G401 (cell line): ENCODE results near the gene OIT3. TPM values are rescaled to one million over a fixed set of nuclear protein-coding genes. Genes with fewer than 3 reads are reported as not detected.
"Not testable (repeated sequence)": the region's sequence is repeated elsewhere in the genome, so short reads cannot be mapped to it uniquely, and the experiment has no call there.

Experiments used
- DNase-seq: peaks from one replicate; pipeline ENCODE4 v3.0.0-alpha.2; 2015; ENCODE audit warnings: low spot score
- in situ Hi-C: cut with HindIII; loops from 2 replicates; pipeline ENCODE4 v1.10.0; 2016; ENCODE audit warnings: low sequenced_read_pairs, mixed read lengths
- total RNA-seq: library from RNA; depleted of rRNA; stranded (reverse); fragments of >200 nt; shearing (Covaris generic); gene quantifications from 2 replicates; pipeline ENCODE4 v1.2.3, GENCODE V29; 2014

The OIT3 gene
- total RNA-seq, 1 experiment from 2014 or later: not detected

- in situ Hi-C loops: no loop called here
- DNase-seq: no peak
Observed at GRCh38 chr10:72895236-72895850, 1.8 kb downstream of the OIT3 start.

DNA sequence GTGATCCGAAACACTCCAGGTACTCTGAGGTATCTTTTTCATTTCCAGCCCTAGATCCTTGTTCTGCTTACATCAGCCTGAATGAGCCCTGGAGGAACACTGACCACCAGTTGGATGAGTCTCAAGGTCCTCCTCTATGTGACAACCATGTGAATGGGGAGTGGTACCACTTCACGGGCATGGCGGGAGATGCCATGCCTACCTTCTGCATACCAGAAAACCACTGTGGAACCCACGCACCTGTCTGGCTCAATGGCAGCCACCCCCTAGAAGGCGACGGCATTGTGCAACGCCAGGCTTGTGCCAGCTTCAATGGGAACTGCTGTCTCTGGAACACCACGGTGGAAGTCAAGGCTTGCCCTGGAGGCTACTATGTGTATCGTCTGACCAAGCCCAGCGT, 5.1 kb downstream of the OIT3 start:
- no peak for DNase-seq
- in situ Hi-C loops: no loop called here

- in situ Hi-C loops: no loop called here
- DNase-seq: no peak
Observed at GRCh38 chr10:72899545-72899944, 6.0 kb downstream of the OIT3 start.

GRCh38 chr10:72903941-72904446, 10.5 kb downstream of the OIT3 start:
- in situ Hi-C loops, DNase-seq: not testable (repeated sequence)

DNA sequence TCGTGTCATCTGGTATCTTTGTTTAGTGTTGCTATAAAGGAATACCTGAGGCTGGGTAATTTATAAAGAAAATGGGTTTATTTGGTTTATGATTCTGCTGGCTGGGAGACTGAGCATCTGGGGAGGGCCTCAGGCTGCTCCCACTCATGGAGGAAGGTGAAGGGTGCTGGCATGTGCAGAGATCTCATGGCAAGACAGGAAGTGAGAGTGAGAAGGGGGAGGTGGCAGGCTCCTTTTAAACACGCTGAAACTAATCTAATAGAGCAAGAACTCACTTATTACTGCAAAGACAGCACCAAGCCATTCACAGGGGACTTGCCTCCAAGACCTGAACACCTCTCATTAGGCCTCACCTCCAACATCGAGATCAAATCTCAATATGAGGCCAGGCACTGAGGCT, 11.3 kb downstream of the OIT3 start:
- in situ Hi-C loops: no loop called here
- no peak for DNase-seq

DNA sequence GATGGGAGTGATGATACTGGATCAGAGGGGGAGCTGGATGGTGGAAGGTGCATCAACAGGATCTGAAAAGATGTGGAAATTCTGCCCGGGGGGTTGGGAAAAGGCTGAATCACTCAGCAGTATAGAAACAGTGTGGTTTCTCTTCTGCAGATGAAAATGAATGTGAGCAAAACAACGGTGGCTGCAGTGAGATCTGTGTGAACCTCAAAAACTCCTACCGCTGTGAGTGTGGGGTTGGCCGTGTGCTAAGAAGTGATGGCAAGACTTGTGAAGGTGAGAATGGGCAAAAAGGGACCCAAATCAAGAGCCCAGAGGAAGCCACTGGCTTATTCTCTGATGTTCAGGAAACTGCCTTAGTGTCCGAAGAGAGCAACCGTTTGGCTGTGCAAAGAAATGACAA, 12.9 kb downstream of the OIT3 start:
- no peak for DNase-seq
- in situ Hi-C loops: no loop called here

- no peak for DNase-seq
- in situ Hi-C loops: no loop called here
Observed at GRCh38 chr10:72910705-72911104, 17.2 kb downstream of the OIT3 start.

DNA sequence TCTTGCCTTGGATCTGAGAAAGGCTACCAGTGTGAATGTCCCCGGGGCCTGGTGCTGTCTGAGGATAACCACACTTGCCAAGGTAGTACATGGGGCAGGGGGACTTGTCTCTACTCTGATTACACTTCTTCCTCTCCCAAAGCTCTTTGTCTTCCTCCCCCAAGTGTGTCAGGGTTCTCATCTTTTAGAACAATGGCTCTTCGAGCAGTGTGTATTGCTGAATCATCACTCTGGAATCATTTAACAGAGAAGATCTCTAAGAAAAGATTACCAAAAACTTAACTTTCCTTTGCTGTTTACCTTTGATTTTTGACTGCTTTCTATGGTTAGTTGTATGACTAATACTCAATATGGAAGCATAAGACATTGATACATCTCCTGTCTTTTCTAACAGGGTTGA, 18.2 kb downstream of the OIT3 start:
- in situ Hi-C loops: no loop called here

GRCh38 chr10:72912736-72913135, 19.2 kb downstream of the OIT3 start:
- in situ Hi-C loops: no loop called here
- no peak for DNase-seq

More for the DNA sequence above, 18.2 kb downstream of the OIT3 start:
- no peak for DNase-seq

GRCh38 chr10:72913287-72913686, 19.7 kb downstream of the OIT3 start:
- DNase-seq: no peak

GRCh38 chr10:72917201-72917600, 23.7 kb downstream of the OIT3 start:
- DNase-seq, in situ Hi-C loops: not testable (repeated sequence)

More at GRCh38 chr10:72913287-72913686, 19.7 kb downstream of the OIT3 start:
- in situ Hi-C loops: no loop called here

- DNase-seq, in situ Hi-C loops: not testable (repeated sequence)
Observed at GRCh38 chr10:72917803-72918332, 24.3 kb downstream of the OIT3 start.

GRCh38 chr10:72918352-72918751, 24.8 kb downstream of the OIT3 start:
- in situ Hi-C loops: no loop called here
- no peak for DNase-seq

- DNase-seq, in situ Hi-C loops: not testable (repeated sequence)
Observed at GRCh38 chr10:72921147-72921683, 27.7 kb downstream of the OIT3 start.

DNA sequence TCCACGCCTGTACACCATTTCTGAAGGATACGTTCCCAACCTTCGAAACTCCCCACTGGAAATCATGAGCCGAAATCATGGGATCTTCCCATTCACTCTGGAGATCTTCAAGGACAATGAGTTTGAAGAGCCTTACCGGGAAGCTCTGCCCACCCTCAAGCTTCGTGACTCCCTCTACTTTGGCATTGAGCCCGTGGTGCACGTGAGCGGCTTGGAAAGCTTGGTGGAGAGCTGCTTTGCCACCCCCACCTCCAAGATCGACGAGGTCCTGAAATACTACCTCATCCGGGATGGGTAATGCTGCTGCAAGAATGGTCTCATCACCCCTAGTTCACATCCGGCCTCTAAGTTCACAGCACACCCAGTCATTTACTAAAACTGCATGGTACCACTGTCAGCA, 30.8 kb downstream of the OIT3 start:
- in situ Hi-C loops: no loop called here

DNA sequence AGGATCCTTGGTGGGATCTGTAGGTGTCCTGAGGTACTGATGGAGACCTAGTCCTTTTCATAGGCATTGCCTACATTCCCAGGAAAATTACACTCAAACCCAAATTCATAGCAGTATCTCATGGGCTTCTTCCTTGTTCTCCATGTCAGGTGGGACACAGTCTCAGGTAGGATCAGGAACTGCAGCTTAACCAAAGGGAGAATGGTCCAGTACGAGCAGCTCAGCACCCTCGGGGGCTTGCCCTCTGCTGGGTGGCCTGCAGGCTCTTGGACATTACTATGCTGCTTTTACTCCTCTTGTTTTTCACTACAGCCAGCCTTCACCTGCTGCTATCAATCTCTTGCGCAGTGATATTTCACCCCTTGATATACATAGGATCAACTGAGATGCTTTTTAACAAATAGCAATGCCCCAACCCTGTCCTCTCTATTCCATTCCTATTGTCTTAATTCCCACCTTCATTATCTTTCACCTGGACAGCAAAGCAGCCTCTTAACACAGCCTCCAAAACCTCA, 32.5 kb downstream of the OIT3 start:
- no peak for DNase-seq
- in situ Hi-C loops: no loop called here

More for the DNA sequence above, 30.8 kb downstream of the OIT3 start:
- DNase-seq: no peak

DNA sequence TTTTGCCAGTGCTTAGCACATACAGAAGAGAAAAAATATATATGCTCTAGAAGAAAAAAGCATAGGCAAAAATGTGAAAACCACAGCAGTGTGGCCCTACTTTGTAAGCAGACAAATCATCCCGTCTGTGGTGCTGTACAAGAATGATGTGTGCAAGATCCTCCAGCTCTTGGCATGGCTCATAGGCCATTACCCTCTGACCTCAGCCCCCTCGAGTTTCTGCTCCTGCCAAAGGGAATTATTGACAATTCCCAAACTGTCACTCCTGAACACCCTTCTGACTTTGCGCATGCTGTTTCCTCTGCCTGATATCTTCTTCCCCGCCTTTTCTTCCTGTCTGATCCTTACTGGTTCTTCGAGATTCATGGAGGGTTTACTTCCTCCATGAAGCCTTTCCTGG, 33.9 kb downstream of the OIT3 start:
- in situ Hi-C loops: no loop called here
- DNase-seq: no peak

- no peak for DNase-seq
- in situ Hi-C loops: no loop called here
Observed at GRCh38 chr10:72928798-72929197, 35.3 kb downstream of the OIT3 start.

DNA sequence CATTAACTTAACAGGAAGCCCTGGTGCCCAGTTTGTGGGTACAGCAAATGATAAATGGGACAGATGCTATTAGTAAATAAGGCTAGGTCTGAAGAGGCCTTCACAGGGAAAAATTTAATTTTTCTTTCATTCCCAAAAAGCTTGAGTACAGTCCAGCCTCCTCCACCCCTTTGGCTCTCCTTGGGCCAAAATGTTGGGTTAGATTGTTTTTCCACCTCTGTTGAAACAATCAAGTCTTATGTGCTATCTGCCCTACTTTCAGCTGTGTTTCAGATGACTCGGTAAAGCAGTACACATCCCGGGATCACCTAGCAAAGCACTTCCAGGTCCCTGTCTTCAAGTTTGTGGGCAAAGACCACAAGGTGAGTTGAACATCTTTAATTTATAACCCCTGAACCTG, 36.7 kb downstream of the OIT3 start:
- DNase-seq: no peak
- in situ Hi-C loops: no loop called here

DNA sequence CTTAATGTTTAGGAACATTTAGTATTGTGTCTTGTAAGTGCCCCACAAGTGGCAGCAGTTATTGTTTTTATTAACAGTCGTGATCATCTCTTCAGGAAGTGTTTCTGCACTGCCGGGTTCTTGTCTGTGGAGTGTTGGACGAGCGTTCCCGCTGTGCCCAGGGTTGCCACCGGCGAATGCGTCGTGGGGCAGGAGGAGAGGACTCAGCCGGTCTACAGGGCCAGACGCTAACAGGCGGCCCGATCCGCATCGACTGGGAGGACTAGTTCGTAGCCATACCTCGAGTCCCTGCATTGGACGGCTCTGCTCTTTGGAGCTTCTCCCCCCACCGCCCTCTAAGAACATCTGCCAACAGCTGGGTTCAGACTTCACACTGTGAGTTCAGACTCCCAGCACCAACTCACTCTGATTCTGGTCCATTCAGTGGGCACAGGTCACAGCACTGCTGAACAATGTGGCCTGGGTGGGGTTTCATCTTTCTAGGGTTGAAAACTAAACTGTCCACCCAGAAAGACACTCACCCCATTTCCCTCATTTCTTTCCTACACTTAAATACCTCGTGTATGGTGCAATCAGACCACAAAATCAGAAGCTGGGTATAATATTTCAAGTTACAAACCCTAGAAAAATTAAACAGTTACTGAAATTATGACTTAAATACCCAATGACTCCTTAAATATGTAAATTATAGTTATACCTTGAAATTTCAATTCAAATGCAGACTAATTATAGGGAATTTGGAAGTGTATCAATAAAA, 38.9 kb downstream of the OIT3 start:
- in situ Hi-C loops: no loop called here

More for the DNA sequence above, 38.9 kb downstream of the OIT3 start:
- DNase-seq: no peak
